ENCODE data around the gene EARS2.

DNA sequence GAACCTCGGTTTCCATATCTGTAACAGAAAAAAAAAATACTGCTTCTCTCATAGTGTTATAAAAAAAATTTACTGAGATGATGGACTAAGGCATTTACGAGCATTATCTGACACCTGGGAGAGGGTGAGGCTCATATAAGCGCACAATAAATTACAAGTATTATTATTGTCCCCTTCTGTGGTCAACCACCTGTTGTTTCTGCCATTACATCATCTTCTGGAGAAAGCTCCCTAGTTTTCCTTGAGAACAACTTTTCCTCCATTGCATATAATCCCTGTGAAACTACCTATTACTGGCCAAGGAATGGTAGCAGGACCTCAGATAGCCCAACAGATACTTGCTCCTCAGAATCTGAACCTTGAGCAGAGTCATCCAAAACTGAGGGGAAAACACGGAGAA is 35.2 kb downstream of the EARS2 start:
- TF ChIP-seq, protein P1, sequence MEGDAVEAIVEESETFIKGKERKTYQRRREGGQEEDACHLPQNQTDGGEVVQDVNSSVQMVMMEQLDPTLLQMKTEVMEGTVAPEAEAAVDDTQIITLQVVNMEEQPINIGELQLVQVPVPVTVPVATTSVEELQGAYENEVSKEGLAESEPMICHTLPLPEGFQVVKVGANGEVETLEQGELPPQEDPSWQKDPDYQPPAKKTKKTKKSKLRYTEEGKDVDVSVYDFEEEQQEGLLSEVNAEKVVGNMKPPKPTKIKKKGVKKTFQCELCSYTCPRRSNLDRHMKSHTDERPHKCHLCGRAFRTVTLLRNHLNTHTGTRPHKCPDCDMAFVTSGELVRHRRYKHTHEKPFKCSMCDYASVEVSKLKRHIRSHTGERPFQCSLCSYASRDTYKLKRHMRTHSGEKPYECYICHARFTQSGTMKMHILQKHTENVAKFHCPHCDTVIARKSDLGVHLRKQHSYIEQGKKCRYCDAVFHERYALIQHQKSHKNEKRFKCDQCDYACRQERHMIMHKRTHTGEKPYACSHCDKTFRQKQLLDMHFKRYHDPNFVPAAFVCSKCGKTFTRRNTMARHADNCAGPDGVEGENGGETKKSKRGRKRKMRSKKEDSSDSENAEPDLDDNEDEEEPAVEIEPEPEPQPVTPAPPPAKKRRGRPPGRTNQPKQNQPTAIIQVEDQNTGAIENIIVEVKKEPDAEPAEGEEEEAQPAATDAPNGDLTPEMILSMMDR (IDR thresholded peaks at IDR 0.05; ENCODE audit: borderline replicate concordance, extremely low read depth, low read length, poor library complexity, severe bottlenecking) = no peak
- no peak for TF ChIP-seq EZH2 (IDR thresholded peaks at IDR 0.05; ENCODE audit: borderline replicate concordance, low read depth, low read length, severe bottlenecking)

All from DND-41 (cell line).